Dendritic cell treated with granulocyte-macrophage colony-stimulating factor and Interleukin-4, amounts not matched to agents 40 ng/mL and 50 ng/mL, for 4 days (primary cell): ENCODE results near the gene C4B.
"Not testable (repeated sequence)": the region's sequence is repeated elsewhere in the genome, so short reads cannot be mapped to it uniquely, and the experiment has no call there.

Experiments used
- H3K27ac Mint-ChIP-seq: one replicate; pipeline ENCODE4 v1.8.0; 2022; ENCODE audit warnings: mild to moderate bottlenecking, mixed read lengths
- H3K27me3 Mint-ChIP-seq: one replicate; pipeline ENCODE4 v1.8.0; 2022; ENCODE audit warnings: mild to moderate bottlenecking, mixed read lengths
- H3K36me3 Mint-ChIP-seq: one replicate; pipeline ENCODE4 v1.8.0; 2022; ENCODE audit warnings: low read depth, mixed read lengths
- H3K4me1 Mint-ChIP-seq: one replicate; pipeline ENCODE4 v1.8.0; 2022; ENCODE audit warnings: low read depth, mixed read lengths
- H3K4me3 Mint-ChIP-seq: one replicate; pipeline ENCODE4 v1.8.0; 2022; ENCODE audit warnings: mild to moderate bottlenecking, moderate library complexity, mixed read lengths
- H3K9me3 Mint-ChIP-seq: one replicate; pipeline ENCODE4 v1.8.0; 2022; ENCODE audit warnings: mixed read lengths
- intact Hi-C: fragments of 100-400 bp; cut with micrococcal nuclease; formaldehyde crosslinking; loops from one replicate; pipeline ENCODE4 v1.15.0; 2022

Gene C4B

DNA sequence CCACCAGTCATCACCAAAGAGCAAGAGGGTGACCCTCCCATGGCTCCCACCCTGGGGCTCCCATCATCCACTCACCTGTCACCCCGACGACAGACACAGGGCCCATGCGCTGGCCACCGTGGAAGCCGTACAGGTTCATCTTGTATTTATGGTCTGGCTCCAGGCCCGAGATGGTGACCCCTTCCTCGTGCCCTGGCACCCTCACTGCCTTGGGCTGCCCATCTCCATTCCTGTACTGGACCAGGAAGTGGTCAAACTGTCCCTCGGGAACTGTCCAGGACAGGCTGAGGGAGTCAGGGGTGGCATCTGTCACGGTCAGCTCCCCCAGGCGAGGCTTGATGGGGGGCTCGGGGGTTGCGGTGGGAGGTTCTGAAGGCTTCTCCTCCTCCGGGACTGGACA is 53.7 kb downstream of the C4B start:
- H3K9me3 Mint-ChIP-seq, H3K4me1 Mint-ChIP-seq, H3K36me3 Mint-ChIP-seq, H3K4me3 Mint-ChIP-seq, intact Hi-C loops, H3K27ac Mint-ChIP-seq: not testable (repeated sequence)
- peaks cover 28% of the 10 kb centered on the region for H3K27me3 Mint-ChIP-seq

DNA sequence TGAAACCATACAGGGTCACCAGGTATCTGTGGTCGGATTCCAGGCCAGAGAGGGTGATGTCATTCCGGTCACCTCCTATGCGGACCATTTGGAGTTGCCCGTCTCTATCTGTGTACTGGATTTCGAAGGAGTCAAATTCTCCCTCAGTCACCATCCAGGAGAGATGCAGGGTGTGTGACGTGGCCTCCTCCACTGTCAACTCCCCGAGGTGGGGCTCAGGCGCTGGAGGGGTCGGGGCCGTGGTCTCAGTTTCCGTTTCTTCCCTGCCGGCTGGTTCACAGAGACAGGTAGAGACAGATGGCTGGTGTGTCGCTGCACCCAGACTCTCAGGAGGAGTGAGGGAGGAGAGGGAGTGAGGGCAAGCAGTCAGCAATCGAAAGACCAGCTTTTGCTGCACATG is 54.3 kb downstream of the C4B start:
- Mint-ChIP-seq H3K36me3 (no peaks in the 10 kb centered on the region), H3K4me3 (no peak overlapping the region), H3K9me3 (no peaks in the 10 kb centered on the region), H3K27me3 (peaks cover 30% of the 10 kb centered on the region), H3K27ac (no peak overlapping the region), H3K4me1 (no peaks in the 10 kb centered on the region)
- intact Hi-C loops, result no loop called here

DNA sequence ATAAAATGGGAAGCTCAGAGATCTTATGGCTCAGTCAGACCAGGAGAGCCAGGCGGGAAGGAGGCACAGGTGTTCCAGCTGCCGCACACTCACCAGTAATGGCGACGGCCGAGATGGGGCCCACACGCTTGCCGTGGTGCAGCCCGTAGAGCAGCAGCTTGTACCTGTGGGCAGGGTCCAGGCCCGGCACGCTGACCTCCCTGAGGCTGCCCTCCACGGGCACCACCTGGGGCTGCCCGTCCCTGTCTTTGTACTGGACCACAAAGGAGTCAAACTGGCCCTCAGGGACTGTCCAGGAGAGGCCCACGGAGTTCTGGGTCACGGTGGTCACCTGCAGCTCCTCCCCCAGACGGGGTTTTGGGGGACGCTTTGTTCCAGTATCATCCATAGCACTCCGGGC is 54.9 kb downstream of the C4B start:
- H3K36me3 Mint-ChIP-seq, result no peaks in the 10 kb centered on the region
- no peaks in the 10 kb centered on the region for H3K4me1 Mint-ChIP-seq
- no peak overlapping the region for H3K4me3 Mint-ChIP-seq
- no peaks in the 10 kb centered on the region for H3K9me3 Mint-ChIP-seq
- H3K27me3 Mint-ChIP-seq, result peaks cover 35% of the 10 kb centered on the region
- intact Hi-C loops, result no loop called here
- no peak overlapping the region for H3K27ac Mint-ChIP-seq

DNA sequence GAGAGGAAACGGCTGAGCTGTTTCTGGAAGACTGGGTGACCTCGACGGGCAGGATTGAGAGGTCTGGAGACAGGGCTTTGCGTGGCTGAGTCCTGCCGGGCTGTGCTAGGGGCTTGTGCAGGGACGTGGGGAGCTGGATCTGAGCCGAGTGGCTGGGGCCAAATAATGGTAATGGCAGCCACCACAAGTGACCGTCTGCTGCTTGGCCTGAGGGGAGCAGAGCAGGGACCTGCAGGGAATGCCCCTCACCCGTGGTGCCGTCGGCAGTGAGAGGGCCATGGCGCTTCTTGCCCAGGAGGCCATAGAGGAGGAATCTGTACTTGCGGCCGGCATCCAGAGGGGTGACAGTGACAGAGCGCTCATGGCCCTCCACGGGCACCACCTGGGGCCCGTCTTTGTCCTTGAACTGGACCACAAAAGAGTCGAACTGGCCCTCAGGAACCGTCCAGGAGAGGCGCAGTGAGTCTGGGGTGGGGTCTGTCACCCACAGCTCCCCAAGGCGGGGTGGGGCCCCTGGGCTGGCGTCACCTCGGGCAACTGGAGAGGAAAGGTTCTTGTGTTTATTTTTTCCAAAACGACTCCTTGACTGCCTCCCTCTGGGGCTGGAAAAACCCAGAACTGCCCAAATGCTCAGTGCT is 55.4 kb downstream of the C4B start:
- Mint-ChIP-seq H3K4me1 (no peaks in the 10 kb centered on the region), H3K4me3 (no peak overlapping the region), H3K27me3 (peaks cover 38% of the 10 kb centered on the region), H3K36me3 (no peaks in the 10 kb centered on the region), H3K9me3 (no peaks in the 10 kb centered on the region), H3K27ac (no peak overlapping the region)
- intact Hi-C loops, result no loop called here

DNA sequence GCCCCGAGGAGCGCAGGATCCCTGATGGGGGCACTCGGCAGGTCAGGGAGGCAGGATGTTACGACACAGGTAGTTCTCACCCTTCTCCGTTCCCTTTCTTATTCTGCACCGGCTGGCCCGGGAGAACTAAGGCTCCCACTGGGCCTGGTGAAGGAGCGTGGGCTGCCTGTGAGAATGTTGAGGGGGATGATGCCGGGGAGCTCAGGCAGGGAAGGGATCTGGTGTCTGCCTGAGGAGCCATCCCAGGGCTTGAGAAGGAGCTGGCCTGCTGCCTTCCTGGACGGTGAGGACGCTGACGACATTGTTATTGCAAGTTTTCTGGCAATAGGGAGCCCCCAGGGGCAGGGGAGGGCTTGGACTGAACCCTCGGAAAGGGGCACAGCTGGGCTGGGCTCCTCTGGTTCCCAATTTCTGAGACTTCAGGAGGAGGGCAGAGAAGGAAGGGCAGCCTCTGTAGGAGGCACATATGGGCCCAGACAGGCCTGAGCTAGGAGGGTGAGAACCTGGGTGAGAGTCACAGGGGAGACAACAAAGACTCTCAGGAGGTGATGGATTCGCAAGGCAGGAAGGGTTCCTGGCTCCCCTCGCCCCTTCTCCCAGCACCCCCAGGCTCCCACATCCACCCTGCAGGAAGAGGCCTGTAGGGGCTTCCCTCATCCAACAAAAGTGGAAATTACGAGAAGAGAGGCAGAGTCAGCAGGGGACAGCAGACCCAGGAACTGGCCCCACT is 56.4 kb downstream of the C4B start:
- Mint-ChIP-seq H3K36me3 (no peaks in the 10 kb centered on the region), H3K27me3 (peaks cover 40% of the 10 kb centered on the region), H3K9me3 (no peaks in the 10 kb centered on the region), H3K4me3 (no peak overlapping the region), H3K4me1 (no peaks in the 10 kb centered on the region), H3K27ac (no peak overlapping the region)
- intact Hi-C loops, result no loop called here

DNA sequence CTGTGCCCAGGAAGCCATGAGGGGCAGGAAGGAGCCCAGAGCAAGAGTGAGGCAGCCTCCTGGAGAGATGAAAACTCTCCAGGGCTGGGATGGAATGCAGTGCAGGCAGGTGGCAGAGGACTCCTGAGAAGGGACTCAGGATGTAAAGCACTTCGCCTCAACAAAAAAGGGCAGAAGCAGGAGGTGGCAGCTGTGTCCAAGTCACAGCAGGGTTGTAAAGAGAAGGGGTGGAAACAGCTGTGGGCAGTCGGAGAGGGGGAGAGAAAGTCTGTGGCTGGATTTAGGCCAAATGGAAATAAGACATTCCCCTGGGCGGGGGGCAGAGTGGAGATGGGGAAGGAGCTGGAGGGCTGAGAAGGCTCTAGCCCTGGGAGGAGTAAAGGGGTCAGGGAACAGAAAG is 58.5 kb downstream of the C4B start:
- Mint-ChIP-seq H3K36me3 (no peaks in the 10 kb centered on the region), H3K27ac (no peak overlapping the region), H3K27me3 (peaks cover 43% of the 10 kb centered on the region), H3K4me1 (no peaks in the 10 kb centered on the region), H3K4me3 (no peak overlapping the region), H3K9me3 (no peaks in the 10 kb centered on the region)
- intact Hi-C loops, result no loop called here

DNA sequence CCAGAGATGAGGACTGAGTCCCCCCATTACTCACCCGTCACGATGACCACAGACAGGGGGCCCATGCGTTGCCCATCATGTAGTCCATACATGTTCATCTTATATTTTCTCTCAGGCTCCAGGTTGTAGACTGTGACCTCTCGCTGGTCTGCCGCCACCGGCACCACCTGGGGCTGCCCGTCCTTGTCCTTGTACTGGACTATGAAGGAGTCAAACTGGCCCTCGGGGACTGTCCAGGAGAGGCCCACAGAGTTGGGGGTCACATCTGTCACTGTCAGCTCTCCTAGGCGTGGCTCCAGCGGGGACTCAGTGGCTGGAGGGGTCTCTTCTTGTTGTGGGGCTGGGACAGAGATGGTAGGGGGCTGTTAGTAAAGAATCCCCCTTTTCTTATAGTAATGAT is 59.0 kb downstream of the C4B start:
- no peaks in the 10 kb centered on the region for H3K9me3 Mint-ChIP-seq
- peaks cover 44% of the 10 kb centered on the region for H3K27me3 Mint-ChIP-seq
- intact Hi-C loops, result no loop called here
- H3K4me3 Mint-ChIP-seq, result no peak overlapping the region
- no peaks in the 10 kb centered on the region for H3K36me3 Mint-ChIP-seq
- H3K4me1 Mint-ChIP-seq, result no peaks in the 10 kb centered on the region
- H3K27ac Mint-ChIP-seq, result no peak overlapping the region

DNA sequence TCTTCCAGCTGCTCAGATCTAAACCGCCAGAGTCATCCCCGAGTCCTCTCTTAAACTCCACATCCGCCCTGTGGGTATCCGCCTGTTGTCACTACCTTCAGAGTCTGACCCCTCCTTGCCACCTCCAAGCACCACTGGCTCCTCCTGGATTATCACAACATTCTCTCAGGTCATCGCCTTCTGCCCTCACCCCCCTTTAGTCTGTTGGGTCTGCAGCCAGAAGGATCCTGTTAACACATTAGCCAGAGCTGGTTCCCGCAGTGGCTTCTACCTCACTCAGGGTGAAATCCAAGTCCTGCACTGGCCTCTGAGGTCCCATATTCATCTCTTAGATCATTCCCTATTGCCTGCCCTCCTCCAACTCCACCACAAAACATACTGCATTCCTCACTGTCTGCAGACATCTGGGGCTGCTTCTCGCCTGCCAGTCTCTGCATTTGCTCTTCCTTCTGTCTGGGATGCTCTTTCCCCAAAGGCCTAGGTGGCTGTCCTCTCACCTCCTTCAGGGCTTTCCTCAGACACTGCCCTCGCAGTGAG is 60.5 kb downstream of the C4B start:
- Mint-ChIP-seq H3K27ac (no peak overlapping the region), H3K27me3 (peaks cover 39% of the 10 kb centered on the region)

DNA sequence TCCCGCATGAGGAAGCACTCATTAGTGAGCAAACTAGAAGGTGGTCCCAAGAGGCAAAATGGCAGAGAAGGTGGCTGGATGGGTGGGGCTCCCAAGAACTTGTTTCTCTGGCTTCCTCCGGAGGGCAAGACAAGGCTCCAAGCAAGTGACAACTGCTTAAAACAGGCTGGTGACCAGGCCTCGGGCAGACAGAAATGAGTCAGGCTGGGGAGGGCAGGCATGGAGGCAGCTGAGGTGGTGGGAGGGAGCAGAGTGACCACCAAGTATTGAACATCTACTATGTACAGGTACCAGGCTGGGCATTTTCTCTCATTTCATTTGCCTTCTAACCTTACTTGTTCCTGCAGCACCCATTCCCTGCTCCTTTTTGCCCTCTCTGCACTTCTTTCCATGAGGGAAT is 61.2 kb downstream of the C4B start:
- Mint-ChIP-seq H3K36me3 (no peaks in the 10 kb centered on the region), H3K27me3 (peaks cover 37% of the 10 kb centered on the region), H3K9me3 (no peaks in the 10 kb centered on the region), H3K27ac (no peak overlapping the region), H3K4me3 (no peak overlapping the region), H3K4me1 (no peaks in the 10 kb centered on the region)
- intact Hi-C loops, result no loop called here

More for the DNA sequence above, 60.5 kb downstream of the C4B start:
- H3K4me3 Mint-ChIP-seq, result no peak overlapping the region
- no peaks in the 10 kb centered on the region for H3K9me3 Mint-ChIP-seq
- H3K4me1 Mint-ChIP-seq, result no peaks in the 10 kb centered on the region
- no peaks in the 10 kb centered on the region for H3K36me3 Mint-ChIP-seq
- intact Hi-C loops, result no loop called here

DNA sequence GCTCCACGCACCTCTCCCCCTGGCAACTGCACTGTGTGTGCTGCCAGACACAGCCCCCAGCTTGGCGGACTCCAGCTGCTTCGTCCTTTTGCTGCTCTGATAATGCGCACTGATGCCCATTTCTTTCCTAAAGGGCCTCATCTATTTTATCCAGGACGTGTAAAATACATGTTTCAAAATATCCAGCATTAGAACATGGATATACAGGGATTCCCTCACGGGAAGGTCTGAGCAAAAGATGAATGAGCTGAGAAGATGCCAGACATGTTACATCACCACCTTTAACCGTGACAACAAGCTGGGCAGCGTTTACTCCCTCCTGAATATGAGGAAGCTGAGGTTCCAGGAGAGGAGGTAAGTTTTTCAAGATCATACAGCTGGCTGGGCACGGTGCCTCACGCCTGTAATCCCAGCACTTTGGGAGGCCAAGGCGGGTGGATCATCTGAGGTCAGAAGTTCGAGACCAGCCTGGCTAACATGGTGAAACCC is 61.8 kb downstream of the C4B start:
- H3K27ac Mint-ChIP-seq, result no peak overlapping the region
- peaks cover 39% of the 10 kb centered on the region for H3K27me3 Mint-ChIP-seq
- no peaks in the 10 kb centered on the region for H3K9me3 Mint-ChIP-seq
- H3K36me3 Mint-ChIP-seq, result no peaks in the 10 kb centered on the region
- no peaks in the 10 kb centered on the region for H3K4me1 Mint-ChIP-seq
- H3K4me3 Mint-ChIP-seq, result no peak overlapping the region
- intact Hi-C loops, result no loop called here

DNA sequence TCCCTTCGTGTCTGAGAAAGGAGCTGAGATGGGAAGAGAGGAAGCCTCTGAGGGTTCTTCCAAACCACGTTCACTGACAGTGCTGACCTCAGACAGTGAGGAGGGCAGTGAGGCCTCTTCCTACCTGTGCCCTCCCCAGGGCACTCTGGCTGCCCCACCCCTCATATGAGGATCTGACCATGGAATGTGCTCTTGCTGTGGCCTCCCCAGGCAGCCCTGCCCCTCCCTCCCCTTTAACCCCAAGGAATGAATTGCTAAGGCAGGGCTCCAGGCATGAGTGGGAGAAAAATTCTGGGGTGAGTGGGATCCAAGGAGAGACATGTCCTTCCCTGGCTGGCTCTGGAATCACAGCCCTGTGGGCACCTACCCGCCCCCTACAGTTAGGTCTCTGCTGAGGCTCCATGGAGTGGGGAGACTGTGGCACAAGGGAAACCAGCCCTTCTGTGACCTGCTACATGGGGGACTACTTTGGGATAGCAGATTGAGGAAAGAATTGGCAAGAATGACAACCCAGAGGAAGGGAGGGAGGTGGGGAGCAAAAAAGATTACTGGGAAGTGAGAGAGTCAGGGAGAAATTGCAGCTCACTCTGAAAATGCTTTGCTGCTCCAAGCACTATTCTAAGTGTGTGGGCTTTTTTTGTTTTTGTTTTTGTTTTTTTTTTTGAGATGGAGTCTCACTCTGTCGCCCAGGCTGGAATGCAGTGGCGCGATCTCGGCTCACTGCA is 65.1 kb downstream of the C4B start:
- no peak overlapping the region for H3K27ac Mint-ChIP-seq
- intact Hi-C loops, result no loop called here
- H3K9me3 Mint-ChIP-seq, result no peaks in the 10 kb centered on the region
- no peaks in the 10 kb centered on the region for H3K4me1 Mint-ChIP-seq
- peaks cover 58% of the 10 kb centered on the region for H3K27me3 Mint-ChIP-seq
- no peak overlapping the region for H3K4me3 Mint-ChIP-seq
- H3K36me3 Mint-ChIP-seq, result no peaks in the 10 kb centered on the region

DNA sequence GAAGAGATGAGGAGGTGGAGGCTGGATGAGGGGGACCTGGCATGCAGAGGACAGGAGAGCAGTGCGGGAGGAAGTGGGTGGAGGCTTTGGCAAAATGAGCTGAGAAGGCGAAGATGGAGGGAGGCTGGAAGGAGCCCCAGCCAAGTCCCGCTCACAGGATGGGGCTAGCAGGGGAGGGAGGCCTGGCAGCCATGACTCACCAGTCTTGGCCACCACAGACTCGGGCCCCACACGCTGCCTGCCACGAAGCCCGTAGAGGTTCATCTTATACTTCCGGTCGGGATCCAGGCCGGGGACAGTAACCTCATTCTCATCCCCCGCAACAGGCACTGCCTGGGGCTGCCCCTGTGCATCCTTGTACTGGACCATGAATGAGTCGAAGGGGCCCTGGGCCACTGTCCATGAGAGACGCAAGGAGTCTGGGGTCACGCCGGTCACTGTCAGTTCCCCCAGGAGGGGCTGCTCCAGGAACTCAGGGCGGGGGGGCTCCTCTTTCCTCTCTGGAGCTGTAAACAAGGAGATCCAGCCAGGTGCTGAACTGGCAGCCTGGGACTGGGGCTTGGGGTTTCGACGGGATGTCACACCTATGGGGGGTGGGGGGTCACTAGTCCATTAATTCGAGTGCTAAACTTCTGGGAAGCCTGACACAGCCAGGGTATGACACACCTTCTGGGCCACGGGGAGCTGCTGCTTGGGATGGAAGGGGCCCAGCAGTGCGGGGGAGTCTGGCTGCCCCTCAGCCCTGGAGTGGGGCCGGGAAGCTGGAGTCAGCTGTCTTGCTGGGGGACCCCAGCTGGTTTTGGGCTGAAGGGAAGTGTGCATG is 66.8 kb downstream of the C4B start:
- Mint-ChIP-seq H3K27ac (no peak overlapping the region), H3K9me3 (no peaks in the 10 kb centered on the region), H3K4me1 (peaks cover 6% of the 10 kb centered on the region), H3K36me3 (no peaks in the 10 kb centered on the region), H3K27me3 (peaks cover 63% of the 10 kb centered on the region), H3K4me3 (no peak overlapping the region)
- intact Hi-C loops, result no loop called here

DNA sequence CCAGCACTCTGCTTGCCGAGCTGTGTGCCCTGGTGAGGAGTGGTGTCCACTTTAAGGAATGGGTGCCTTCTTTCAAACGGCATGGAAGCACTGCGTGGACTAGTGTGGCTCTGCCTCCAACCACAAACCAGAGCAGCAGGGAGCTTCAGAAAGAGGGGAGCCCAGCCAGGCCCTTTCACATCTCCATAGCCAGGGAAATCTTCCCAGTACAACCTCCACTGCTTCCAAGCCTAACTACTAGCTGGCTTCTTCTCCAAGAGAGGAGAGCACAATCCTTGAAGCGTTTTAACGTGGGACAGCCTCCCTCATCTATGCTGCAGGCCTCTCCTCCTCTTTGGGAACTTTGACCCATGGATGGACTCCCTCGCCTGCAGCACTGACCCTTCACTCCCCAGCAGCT is 67.9 kb downstream of the C4B start:
- H3K27me3 Mint-ChIP-seq, result peaks cover 72% of the 10 kb centered on the region
- intact Hi-C loops, result no loop called here
- no peak overlapping the region for H3K4me3 Mint-ChIP-seq
- H3K36me3 Mint-ChIP-seq, result no peaks in the 10 kb centered on the region
- H3K4me1 Mint-ChIP-seq, result peaks cover 14% of the 10 kb centered on the region
- H3K27ac Mint-ChIP-seq, result no peak overlapping the region
- no peaks in the 10 kb centered on the region for H3K9me3 Mint-ChIP-seq
